Smooth muscle cell (in vitro differentiated cells): ENCODE results near the gene PRKCB. TPM values are rescaled to one million over a fixed set of nuclear protein-coding genes. Genes with fewer than 3 reads are reported as not detected.

Source experiments
- DNase-seq: peaks from one replicate; lab custom pipeline; 2025; ENCODE audit not compliant: unreplicated experiment; lab: John Stamatoyannopoulos, UW
- H2AFZ ChIP-seq: fragments of 200-600 bp; sonication (generic); 2 replicates; pipeline ENCODE4 v1.6.0; 2016; ENCODE audit warnings: antibody characterized with exemption, low read depth, mild to moderate bottlenecking
- H3F3A ChIP-seq: fragments of 200-600 bp; sonication (generic); 2 replicates; pipeline ENCODE4 v1.6.0; 2017; ENCODE audit warnings: antibody characterized with exemption, low read depth
- H3K27ac ChIP-seq: fragments of 200-600 bp; sonication (generic); 2 replicates; pipeline ENCODE4 v1.5.1; 2016; ENCODE audit warnings: low read depth, mild to moderate bottlenecking
- H3K27me3 ChIP-seq: fragments of 200-600 bp; sonication (generic); 2 replicates; pipeline ENCODE4 v1.6.1; 2016; ENCODE audit warnings: low read depth, mild to moderate bottlenecking
- H3K36me3 ChIP-seq: fragments of 200-600 bp; sonication (generic); 2 replicates; pipeline ENCODE4 v1.5.1; 2016; ENCODE audit warnings: low read depth
- H3K4me1 ChIP-seq: fragments of 200-600 bp; sonication (generic); 2 replicates; pipeline ENCODE4 v1.5.1; 2016; ENCODE audit warnings: low read depth
- H3K4me2 ChIP-seq: fragments of 200-600 bp; sonication (generic); 2 replicates; pipeline ENCODE4 v1.6.0; 2016; ENCODE audit warnings: mild to moderate bottlenecking
- H3K4me3 ChIP-seq: fragments of 200-600 bp; sonication (generic); 2 replicates; pipeline ENCODE4 v1.5.1; 2016; ENCODE audit warnings: mild to moderate bottlenecking
- H3K79me2 ChIP-seq: fragments of 200-600 bp; sonication (generic); 2 replicates; pipeline ENCODE4 v1.6.0; 2016; ENCODE audit warnings: low read depth, mild to moderate bottlenecking
- H3K9ac ChIP-seq: fragments of 200-600 bp; sonication (generic); 2 replicates; pipeline ENCODE4 v1.6.0; 2016; ENCODE audit warnings: low read depth
- H3K9me3 ChIP-seq: fragments of 200-600 bp; sonication (generic); replicated peaks from 2 replicates; pipeline ENCODE4 v1.5.1; 2016; ENCODE audit warnings: low read depth
- H4K20me1 ChIP-seq: fragments of 200-600 bp; sonication (generic); 2 replicates; pipeline ENCODE4 v1.6.0; 2016; ENCODE audit warnings: low read depth
- CTCF ChIP-seq: fragments of 200-600 bp; sonication (generic); IDR thresholded peaks from 2 replicates; pipeline ENCODE4 v1.5.1; 2017; ENCODE audit warnings: borderline replicate concordance, mild to moderate bottlenecking, antibody characterized with exemption; ENCODE audit not compliant: insufficient read depth, poor library complexity, severe bottlenecking
- WGBS: methylation state at CpG from one replicate; pipeline ENCODE4 v1.1.7; 2016; ENCODE audit warnings: low lambda C conversion rate; 5-methylcytosine and 5-hydroxymethylcytosine counted together
- polyA plus RNA-seq: library from polyadenylated mRNA; unstranded; fragments of >200 nt; fragmentation: Nextera tagmentation; extraction: Ambion mirVana; gene quantifications from 2 replicates; pipeline ENCODE4 v1.2.1, GENCODE V29; 2016
- total RNA-seq: library from RNA; depleted of rRNA; stranded (reverse); fragments of >200 nt; gene quantifications from 2 replicates; pipeline ENCODE4 v1.2.3, GENCODE V29; 2014

PRKCB gene
- total and polyA plus RNA-seq, 2 experiments from 2014 or later = 0.36 TPM; not detected in 1

GRCh38 chr16:24145927-24146326 lies 310.1 kb downstream of the PRKCB start:
- Histone ChIP-seq H3K9me3 (no peaks in the 10 kb centered on the region), H3K79me2 (no peaks in the 10 kb centered on the region), H4K20me1 (no peaks in the 10 kb centered on the region), H3K4me1 (peaks cover 1% of the 10 kb centered on the region), H2AFZ (no peak overlapping the region), H3K27ac (no peak overlapping the region), H3K4me2 (peak overlapping the region; percentile 43), H3K36me3 (no peaks in the 10 kb centered on the region), H3K9ac (no peak overlapping the region), H3F3A (peaks cover 3% of the 10 kb centered on the region), H3K27me3 (peaks cover 11% of the 10 kb centered on the region), H3K4me3 (no peak overlapping the region)
- DNase-seq = no peak
- WGBS = 98% methylated on average over 3 of the region's 3 CpGs
- TF ChIP-seq CTCF = no peak

GRCh38 chr16:24146518-24146917 lies 310.7 kb downstream of the PRKCB start:
- DNase-seq = no peak
- peak overlapping the region; percentile 29 for H3K27ac ChIP-seq
- H3F3A ChIP-seq = peaks cover 9% of the 10 kb centered on the region
- no peak overlapping the region for H3K4me3 ChIP-seq
- H3K9me3 ChIP-seq = no peaks in the 10 kb centered on the region
- H3K4me1 ChIP-seq = peaks cover 7% of the 10 kb centered on the region
- no peaks in the 10 kb centered on the region for H3K36me3 ChIP-seq
- TF ChIP-seq CTCF = no peak
- 16% methylated on average over 7 of the region's 7 CpGs for WGBS
- H3K9ac ChIP-seq = no peak overlapping the region
- H3K27me3 ChIP-seq = peaks cover 11% of the 10 kb centered on the region
- H2AFZ ChIP-seq = no peak overlapping the region
- peak overlapping the region; percentile 43 for H3K4me2 ChIP-seq
- H3K79me2 ChIP-seq = no peaks in the 10 kb centered on the region
- H4K20me1 ChIP-seq = no peaks in the 10 kb centered on the region

DNA sequence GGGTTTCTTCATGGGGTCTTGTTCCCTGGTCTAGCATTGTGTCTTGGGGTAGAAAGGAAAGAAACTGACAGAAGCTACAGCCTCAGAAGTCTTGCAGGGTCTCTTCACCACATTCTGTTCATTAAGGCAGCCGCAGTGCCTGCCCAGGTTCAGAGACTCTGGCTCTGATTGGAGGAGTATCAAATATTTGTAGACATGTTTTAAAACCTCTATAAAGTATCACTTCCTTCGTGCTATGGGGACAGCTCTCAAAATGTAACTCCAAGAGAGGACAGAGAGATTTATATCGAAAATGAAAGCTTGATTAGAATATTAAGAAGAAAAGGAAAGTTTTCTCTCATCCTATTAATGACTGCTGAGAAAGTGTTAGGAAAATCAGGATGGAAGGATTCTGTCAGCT lies 313.3 kb downstream of the PRKCB start:
- H3K27ac ChIP-seq = no peak overlapping the region
- no peak overlapping the region for H3K4me2 ChIP-seq
- H3K36me3 ChIP-seq = no peaks in the 10 kb centered on the region
- no peaks in the 10 kb centered on the region for H3K79me2 ChIP-seq
- peaks cover 19% of the 10 kb centered on the region for H3F3A ChIP-seq
- H3K9me3 ChIP-seq = no peaks in the 10 kb centered on the region
- no peak overlapping the region for H3K4me3 ChIP-seq
- no peak for TF ChIP-seq CTCF
- H2AFZ ChIP-seq = no peak overlapping the region
- DNase-seq = no peak
- no peaks in the 10 kb centered on the region for H3K27me3 ChIP-seq
- WGBS = 95% methylated on average over 3 of the region's 3 CpGs
- no peaks in the 10 kb centered on the region for H4K20me1 ChIP-seq
- no peak overlapping the region for H3K9ac ChIP-seq
- peaks cover 9% of the 10 kb centered on the region for H3K4me1 ChIP-seq

DNA sequence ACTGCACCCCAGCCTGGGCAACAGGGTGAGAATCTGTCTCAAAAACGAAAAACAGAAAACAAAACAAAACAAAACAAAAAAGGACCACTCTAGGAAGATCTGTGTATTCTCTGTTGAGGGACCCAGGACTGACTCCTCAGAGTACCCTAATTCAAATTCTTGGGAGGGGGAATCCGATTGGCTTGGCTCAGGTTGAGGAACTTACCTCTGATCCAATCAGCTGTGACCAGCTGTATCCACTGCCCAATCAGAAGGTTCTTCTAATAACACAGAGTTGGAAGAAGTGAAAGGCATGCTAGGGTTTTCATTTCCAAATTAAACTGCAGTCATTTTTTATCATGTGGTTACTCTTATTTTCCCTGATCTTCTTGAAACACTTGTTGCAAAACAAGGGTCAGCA lies 314.5 kb downstream of the PRKCB start:
- H3K79me2 ChIP-seq = no peaks in the 10 kb centered on the region
- peaks cover 19% of the 10 kb centered on the region for H3F3A ChIP-seq
- H3K9ac ChIP-seq = no peak overlapping the region
- no peak for TF ChIP-seq CTCF
- no peak overlapping the region for H3K4me2 ChIP-seq
- WGBS = 95% methylated on average over 2 of the region's 2 CpGs
- H3K36me3 ChIP-seq = no peaks in the 10 kb centered on the region
- no peak overlapping the region for H3K27ac ChIP-seq
- H2AFZ ChIP-seq = no peak overlapping the region
- no peaks in the 10 kb centered on the region for H3K9me3 ChIP-seq
- no peak overlapping the region for H3K4me3 ChIP-seq
- no peaks in the 10 kb centered on the region for H3K27me3 ChIP-seq
- DNase-seq = no peak
- H4K20me1 ChIP-seq = no peaks in the 10 kb centered on the region
- peaks cover 9% of the 10 kb centered on the region for H3K4me1 ChIP-seq
